Neural cell (in vitro differentiated cells): ENCODE data around the gene NDUFAF4. TPM values are rescaled to one million over a fixed set of nuclear protein-coding genes. Genes with fewer than 3 reads are reported as not detected.

Experiments
- H2AFZ ChIP-seq: fragments of 200-600, 300-800 bp; sonication (generic), shearing (Covaris generic); 2 replicates; pipeline ENCODE4 v1.6.0; 2014; ENCODE audit warnings: low read depth, mild to moderate bottlenecking, antibody characterized with exemption, low read length, moderate library complexity
- H3F3A ChIP-seq: fragments of 200-600 bp; shearing (Covaris generic); 2 replicates; pipeline ENCODE4 v1.6.1; 2016; ENCODE audit warnings: mild to moderate bottlenecking, moderate library complexity, mixed read lengths, antibody characterized with exemption, low read length; ENCODE audit not compliant: insufficient read depth, poor library complexity, severe bottlenecking
- H3K27ac ChIP-seq: fragments of 200-600, 300-800 bp; sonication (generic), shearing (Covaris generic); 2 replicates; pipeline ENCODE4 v1.5.1; 2014; ENCODE audit warnings: mild to moderate bottlenecking, low read length, moderate library complexity
- H3K27me3 ChIP-seq: fragments of 300-800, 200-600 bp; sonication (generic), shearing (Covaris generic); 2 replicates; pipeline ENCODE4 v1.6.0; 2014; ENCODE audit warnings: mild to moderate bottlenecking, low read depth, low read length, moderate library complexity; ENCODE audit not compliant: insufficient read depth
- H3K36me3 ChIP-seq: fragments of 300-800, 200-600 bp; sonication (generic), shearing (Covaris generic); 2 replicates; pipeline ENCODE4 v1.5.1; 2014; ENCODE audit warnings: mild to moderate bottlenecking, antibody characterized with exemption, low read length, moderate library complexity; ENCODE audit not compliant: insufficient read depth
- H3K4me2 ChIP-seq: fragments of 300-800, 200-600 bp; sonication (generic), shearing (Covaris generic); 2 replicates; pipeline ENCODE4 v1.6.0; 2014; ENCODE audit warnings: mild to moderate bottlenecking, low read length
- H3K4me3 ChIP-seq: fragments of 300-800, 200-600 bp; sonication (generic), shearing (Covaris generic); 2 replicates; pipeline ENCODE4 v1.5.1; 2014; ENCODE audit warnings: mild to moderate bottlenecking, low read length, moderate library complexity
- H3K79me2 ChIP-seq: fragments of 200-600 bp; shearing (Covaris generic); replicated peaks from 2 replicates; pipeline ENCODE4 v1.6.0; 2014; ENCODE audit warnings: mild to moderate bottlenecking, low read length, moderate library complexity; ENCODE audit not compliant: insufficient read depth
- H3K9ac ChIP-seq: fragments of 300-800, 200-600 bp; sonication (generic), shearing (Covaris generic); 2 replicates; pipeline ENCODE4 v1.6.1; 2016; ENCODE audit warnings: mild to moderate bottlenecking, low read length, mixed read lengths
- H3K9me2 ChIP-seq: fragments of 200-600 bp; shearing (Covaris generic); 2 replicates; pipeline ENCODE4 v1.6.1; 2016; ENCODE audit warnings: mild to moderate bottlenecking, low read length, mixed read lengths; ENCODE audit not compliant: insufficient read depth
- H3K9me3 ChIP-seq: fragments of 200-600, 300-800 bp; sonication (generic), shearing (Covaris generic); 2 replicates; pipeline ENCODE4 v1.6.1; 2016; ENCODE audit warnings: mild to moderate bottlenecking, mixed run types, low read length, moderate library complexity, mixed read lengths
- H4K20me1 ChIP-seq: fragments of 200-600 bp; shearing (Covaris generic); 2 replicates; pipeline ENCODE4 v1.6.1; 2016; ENCODE audit warnings: mild to moderate bottlenecking, mixed run types; ENCODE audit not compliant: insufficient read depth
- EP300 ChIP-seq: fragments of 450-650 bp; conservative IDR thresholded peaks from 2 replicates; pipeline ENCODE4 v1.6.1; 2014; ENCODE audit warnings: antibody characterized with exemption, mild to moderate bottlenecking, moderate library complexity; ENCODE audit not compliant: poor library complexity, severe bottlenecking
- EZH2 ChIP-seq: fragments of 200-600, 300-800 bp; shearing (Covaris generic), sonication (generic); IDR thresholded peaks from 2 replicates; pipeline ENCODE4 v1.6.1; 2014; ENCODE audit warnings: antibody characterized with exemption, low read length, borderline replicate concordance, mild to moderate bottlenecking; ENCODE audit not compliant: insufficient read depth, poor library complexity, severe bottlenecking
- MXI1 ChIP-seq: fragments of 450-650 bp; conservative IDR thresholded peaks from 2 replicates; pipeline ENCODE4 v1.6.1; 2014; ENCODE audit warnings: antibody characterized with exemption, mild to moderate bottlenecking; ENCODE audit not compliant: poor library complexity, severe bottlenecking
- POLR2AphosphoS5 ChIP-seq: IDR thresholded peaks from 2 replicates; pipeline ENCODE4 v1.6.1; 2012
- RAD21 ChIP-seq: fragments of 450-650 bp; conservative IDR thresholded peaks from 2 replicates; pipeline ENCODE4 v1.6.1; 2014; ENCODE audit warnings: antibody characterized with exemption, mild to moderate bottlenecking, moderate library complexity
- SMC3 ChIP-seq: fragments of 450-650 bp; conservative IDR thresholded peaks from 2 replicates; pipeline ENCODE4 v1.6.1; 2014; ENCODE audit warnings: antibody characterized with exemption, mild to moderate bottlenecking, moderate library complexity; ENCODE audit not compliant: poor library complexity
- TAF1 ChIP-seq: IDR thresholded peaks from 2 replicates; pipeline ENCODE4 v1.6.1; 2012; ENCODE audit warnings: low read depth
- polyA plus RNA-seq: library from polyadenylated mRNA; depleted of rRNA; stranded (reverse); fragments of >200 nt; gene quantifications from 2 replicates; pipeline ENCODE4 v1.2.3, GENCODE V29; 2014
- TF ChIP-seq, protein P1 (sequence below): fragments of 450-650 bp; IDR thresholded peaks from 2 replicates; pipeline ENCODE4 v1.5.1; 2014; ENCODE audit warnings: antibody characterized with exemption, mild to moderate bottlenecking, moderate library complexity; ENCODE audit not compliant: poor library complexity, severe bottlenecking
- TF ChIP-seq, protein P2 (sequence below): IDR thresholded peaks from 2 replicates; pipeline ENCODE4 v1.6.1; 2012; ENCODE audit warnings: borderline replicate concordance

The NDUFAF4 gene
- polyA plus RNA-seq, 1 donor from 2014 or later: 55.9 TPM

DNA sequence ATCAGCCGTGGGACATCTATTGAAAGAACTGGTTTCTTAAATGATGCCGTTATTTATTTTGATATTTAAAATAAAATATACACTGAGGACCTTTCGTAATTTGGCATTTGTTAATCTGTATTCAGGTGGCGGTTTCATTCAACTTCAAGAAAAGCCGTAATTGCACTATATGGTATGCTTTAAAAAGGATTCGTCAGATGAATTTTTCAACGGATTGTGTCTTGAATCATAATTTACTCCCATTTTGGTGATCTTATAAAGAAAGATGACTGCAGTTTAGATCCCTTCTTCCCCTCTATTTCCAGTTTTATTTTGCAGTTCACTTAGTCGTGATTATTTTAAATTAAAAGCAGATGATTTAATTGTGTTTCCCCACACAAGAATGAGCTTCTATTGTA lies 27.6 kb upstream of the NDUFAF4 start:
- no peaks in the 10 kb centered on the region for H3F3A ChIP-seq
- H3K36me3 ChIP-seq: no peaks in the 10 kb centered on the region
- peak overlapping the region; percentile 88 for H3K4me3 ChIP-seq
- H3K9me2 ChIP-seq: no peaks in the 10 kb centered on the region
- peaks cover 4% of the 10 kb centered on the region for H3K79me2 ChIP-seq
- peak overlapping the region; percentile 87 for H3K4me2 ChIP-seq
- H3K27ac ChIP-seq: peak overlapping the region; percentile 78
- H3K9ac ChIP-seq: peak overlapping the region; percentile 92
- no peaks in the 10 kb centered on the region for H3K9me3 ChIP-seq
- peak overlapping the region; percentile 96 for H2AFZ ChIP-seq
- TF ChIP-seq SMC3 (no peak), RAD21 (no peak), EP300 (no peak), TAF1 (no peak), POLR2AphosphoS5 (no peak), MXI1 (no peak), EZH2 (no peak)
- TF ChIP-seq, protein P1, sequence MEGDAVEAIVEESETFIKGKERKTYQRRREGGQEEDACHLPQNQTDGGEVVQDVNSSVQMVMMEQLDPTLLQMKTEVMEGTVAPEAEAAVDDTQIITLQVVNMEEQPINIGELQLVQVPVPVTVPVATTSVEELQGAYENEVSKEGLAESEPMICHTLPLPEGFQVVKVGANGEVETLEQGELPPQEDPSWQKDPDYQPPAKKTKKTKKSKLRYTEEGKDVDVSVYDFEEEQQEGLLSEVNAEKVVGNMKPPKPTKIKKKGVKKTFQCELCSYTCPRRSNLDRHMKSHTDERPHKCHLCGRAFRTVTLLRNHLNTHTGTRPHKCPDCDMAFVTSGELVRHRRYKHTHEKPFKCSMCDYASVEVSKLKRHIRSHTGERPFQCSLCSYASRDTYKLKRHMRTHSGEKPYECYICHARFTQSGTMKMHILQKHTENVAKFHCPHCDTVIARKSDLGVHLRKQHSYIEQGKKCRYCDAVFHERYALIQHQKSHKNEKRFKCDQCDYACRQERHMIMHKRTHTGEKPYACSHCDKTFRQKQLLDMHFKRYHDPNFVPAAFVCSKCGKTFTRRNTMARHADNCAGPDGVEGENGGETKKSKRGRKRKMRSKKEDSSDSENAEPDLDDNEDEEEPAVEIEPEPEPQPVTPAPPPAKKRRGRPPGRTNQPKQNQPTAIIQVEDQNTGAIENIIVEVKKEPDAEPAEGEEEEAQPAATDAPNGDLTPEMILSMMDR: no peak
- TF ChIP-seq, protein P2, sequence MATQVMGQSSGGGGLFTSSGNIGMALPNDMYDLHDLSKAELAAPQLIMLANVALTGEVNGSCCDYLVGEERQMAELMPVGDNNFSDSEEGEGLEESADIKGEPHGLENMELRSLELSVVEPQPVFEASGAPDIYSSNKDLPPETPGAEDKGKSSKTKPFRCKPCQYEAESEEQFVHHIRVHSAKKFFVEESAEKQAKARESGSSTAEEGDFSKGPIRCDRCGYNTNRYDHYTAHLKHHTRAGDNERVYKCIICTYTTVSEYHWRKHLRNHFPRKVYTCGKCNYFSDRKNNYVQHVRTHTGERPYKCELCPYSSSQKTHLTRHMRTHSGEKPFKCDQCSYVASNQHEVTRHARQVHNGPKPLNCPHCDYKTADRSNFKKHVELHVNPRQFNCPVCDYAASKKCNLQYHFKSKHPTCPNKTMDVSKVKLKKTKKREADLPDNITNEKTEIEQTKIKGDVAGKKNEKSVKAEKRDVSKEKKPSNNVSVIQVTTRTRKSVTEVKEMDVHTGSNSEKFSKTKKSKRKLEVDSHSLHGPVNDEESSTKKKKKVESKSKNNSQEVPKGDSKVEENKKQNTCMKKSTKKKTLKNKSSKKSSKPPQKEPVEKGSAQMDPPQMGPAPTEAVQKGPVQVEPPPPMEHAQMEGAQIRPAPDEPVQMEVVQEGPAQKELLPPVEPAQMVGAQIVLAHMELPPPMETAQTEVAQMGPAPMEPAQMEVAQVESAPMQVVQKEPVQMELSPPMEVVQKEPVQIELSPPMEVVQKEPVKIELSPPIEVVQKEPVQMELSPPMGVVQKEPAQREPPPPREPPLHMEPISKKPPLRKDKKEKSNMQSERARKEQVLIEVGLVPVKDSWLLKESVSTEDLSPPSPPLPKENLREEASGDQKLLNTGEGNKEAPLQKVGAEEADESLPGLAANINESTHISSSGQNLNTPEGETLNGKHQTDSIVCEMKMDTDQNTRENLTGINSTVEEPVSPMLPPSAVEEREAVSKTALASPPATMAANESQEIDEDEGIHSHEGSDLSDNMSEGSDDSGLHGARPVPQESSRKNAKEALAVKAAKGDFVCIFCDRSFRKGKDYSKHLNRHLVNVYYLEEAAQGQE: no peak
- H3K27me3 ChIP-seq: no peaks in the 10 kb centered on the region
- no peaks in the 10 kb centered on the region for H4K20me1 ChIP-seq

DNA sequence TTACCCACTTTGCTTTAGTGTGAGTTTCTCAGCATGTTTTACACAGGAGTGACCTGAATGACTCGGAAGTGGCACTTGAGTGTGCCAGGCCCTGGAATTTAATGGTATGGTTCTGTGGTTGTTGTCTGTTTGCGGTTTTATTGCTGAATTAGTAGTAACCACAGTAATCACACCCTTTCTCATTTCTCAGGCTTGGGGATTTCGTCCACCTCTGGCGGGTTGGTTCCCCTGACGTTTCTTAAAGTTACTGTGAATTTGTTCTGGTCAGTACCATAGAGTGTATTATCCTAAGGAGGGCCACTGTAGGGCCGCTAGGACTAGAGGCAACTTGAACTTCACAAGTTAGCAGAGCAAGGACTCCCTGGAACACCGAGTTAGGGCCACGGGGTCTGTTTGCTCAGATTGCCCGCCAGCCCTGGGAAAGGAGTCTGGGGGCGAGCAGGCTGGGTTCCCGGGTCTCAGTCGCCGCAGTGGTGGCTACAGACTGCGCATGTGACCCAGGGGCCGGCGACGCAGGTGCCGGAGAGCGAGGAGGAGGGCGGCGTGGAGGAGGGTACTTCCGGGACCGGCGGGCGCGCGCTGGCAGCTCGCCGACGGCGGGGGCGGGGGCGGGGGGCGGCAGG lies 26.3 kb upstream of the NDUFAF4 start:
- no peak overlapping the region for H3K4me2 ChIP-seq
- peak overlapping the region; percentile 21 for H2AFZ ChIP-seq
- TF ChIP-seq EZH2 (no peak), POLR2AphosphoS5 (no peak), SMC3 (no peak), EP300 (no peak)
- TF ChIP-seq, protein P1: no peak
- TF ChIP-seq, protein P2: no peak
- no peaks in the 10 kb centered on the region for H3K9me3 ChIP-seq
- no peak overlapping the region for H3K27ac ChIP-seq
- peaks cover 4% of the 10 kb centered on the region for H3K79me2 ChIP-seq
- peak overlapping the region; percentile 88 for H3K4me3 ChIP-seq
- no peaks in the 10 kb centered on the region for H3K36me3 ChIP-seq
- peak overlapping the region; percentile 54 for H3K9ac ChIP-seq
- H4K20me1 ChIP-seq: no peaks in the 10 kb centered on the region
- no peaks in the 10 kb centered on the region for H3K27me3 ChIP-seq
- H3F3A ChIP-seq: no peaks in the 10 kb centered on the region
- no peaks in the 10 kb centered on the region for H3K9me2 ChIP-seq
